LHCN-M2 (cell line): ENCODE results near the gene RRAGC. TPM values are rescaled to one million over a fixed set of nuclear protein-coding genes. Genes with fewer than 3 reads are reported as not detected.
"Not testable (repeated sequence)": the region's sequence is repeated elsewhere in the genome, so short reads cannot be mapped to it uniquely, and the experiment has no call there.

Source experiments
- DNase-seq: peaks from one replicate; pipeline ENCODE4 v3.0.0-alpha.2; 2012; ENCODE audit warnings: low read depth
- total RNA-seq: library from RNA; depleted of rRNA; stranded (reverse); fragments of >200 nt; gene quantifications from 2 replicates; pipeline ENCODE4 v1.2.3, GENCODE V29; 2014

The RRAGC gene
- total RNA-seq, 1 experiment from 2014 or later: 21.0 TPM

GRCh38 chr1:38858833-38859560 is 575 bp downstream of the RRAGC start:
- peak; percentile 47 for DNase-seq

- no peak for DNase-seq
Observed at GRCh38 chr1:38852780-38853179, 6.8 kb downstream of the RRAGC start.

- no peak for DNase-seq
Observed at GRCh38 chr1:38848071-38848470, 11.5 kb downstream of the RRAGC start.

DNA sequence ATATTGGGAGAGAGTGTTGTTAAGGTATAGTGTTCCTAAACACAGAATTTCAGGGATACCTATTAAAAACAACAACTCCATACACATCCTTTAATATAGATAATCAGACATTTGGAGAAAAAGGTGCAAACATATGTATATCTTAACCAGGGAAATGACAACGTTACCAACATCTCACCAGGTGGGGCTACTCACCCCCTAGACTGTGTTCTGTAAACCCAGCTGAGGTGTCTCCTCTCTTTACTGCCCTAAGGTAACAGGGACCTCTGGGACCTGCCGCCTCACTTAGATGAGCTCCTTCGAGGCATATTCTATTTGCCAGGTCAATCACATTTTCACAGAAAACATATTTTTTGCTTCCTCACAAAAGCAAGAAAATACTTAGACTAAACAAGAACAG is 13.4 kb downstream of the RRAGC start:
- no peak for DNase-seq

DNA sequence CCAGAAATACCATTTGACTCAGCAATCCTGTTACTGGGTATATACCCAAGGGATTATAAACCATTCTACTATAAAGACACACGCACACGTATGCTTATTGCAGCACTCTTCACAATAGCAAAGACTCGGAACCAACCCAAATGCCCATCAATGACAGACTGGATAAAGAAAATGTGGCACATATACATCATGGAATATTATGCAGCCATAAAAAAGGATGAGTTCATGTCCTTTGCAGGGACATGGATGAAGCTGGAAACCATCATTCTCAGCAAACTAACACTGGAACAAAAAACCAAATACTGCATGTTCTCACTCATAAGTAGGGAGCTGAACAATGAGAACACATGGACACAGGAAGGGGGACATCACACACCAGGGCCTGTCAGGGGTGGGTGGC is 14.5 kb downstream of the RRAGC start:
- DNase-seq: not testable (repeated sequence)

- DNase-seq: no peak
Observed at GRCh38 chr1:38840281-38840680, 19.3 kb downstream of the RRAGC start.

DNA sequence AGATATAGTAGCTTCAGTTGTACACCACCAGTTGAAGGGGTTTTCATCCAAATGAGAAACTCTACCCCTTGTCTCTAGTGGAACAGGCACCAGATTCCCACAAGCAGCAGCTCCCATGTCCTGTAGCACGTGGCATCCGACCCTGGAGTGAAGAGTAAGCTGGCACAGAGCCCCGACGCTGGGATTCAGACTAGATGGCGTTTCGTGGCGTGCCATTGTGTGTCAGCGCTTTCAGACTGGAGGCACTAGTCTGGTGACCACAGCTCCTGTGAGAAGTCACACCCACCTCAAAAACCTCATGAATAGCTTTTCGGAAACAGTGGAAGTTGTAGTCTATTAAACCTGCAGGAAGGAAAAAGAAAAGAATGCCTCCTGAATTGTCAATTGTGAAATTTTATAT is 20.2 kb downstream of the RRAGC start:
- no peak for DNase-seq

DNA sequence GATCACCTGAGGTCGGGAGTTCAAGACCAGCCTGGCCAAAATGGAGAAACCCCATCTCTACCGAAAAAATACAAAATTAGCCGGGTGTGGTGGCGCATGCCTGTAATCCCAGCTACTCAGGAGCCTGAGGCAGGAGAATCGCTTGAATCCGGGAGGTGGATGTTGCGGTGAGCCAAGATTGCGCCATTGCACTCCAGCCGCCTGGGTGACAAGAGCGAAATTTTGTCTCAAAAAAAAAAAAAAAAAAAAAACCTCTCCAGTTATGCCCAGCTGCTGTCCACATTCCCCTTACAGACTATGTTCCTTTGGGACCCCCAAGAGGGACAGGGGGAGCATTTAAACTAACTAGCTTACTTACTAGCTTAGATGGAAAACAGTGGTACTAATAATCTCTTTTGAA is 23.3 kb downstream of the RRAGC start:
- DNase-seq: not testable (repeated sequence)

GRCh38 chr1:38834937-38835827 is 24.4 kb downstream of the RRAGC start:
- peak; percentile 75 for DNase-seq

GRCh38 chr1:38834221-38834782 is 25.3 kb downstream of the RRAGC start:
- peak; percentile 17 for DNase-seq

- DNase-seq: no peak
Observed at GRCh38 chr1:38833146-38833545, 26.4 kb downstream of the RRAGC start.

DNA sequence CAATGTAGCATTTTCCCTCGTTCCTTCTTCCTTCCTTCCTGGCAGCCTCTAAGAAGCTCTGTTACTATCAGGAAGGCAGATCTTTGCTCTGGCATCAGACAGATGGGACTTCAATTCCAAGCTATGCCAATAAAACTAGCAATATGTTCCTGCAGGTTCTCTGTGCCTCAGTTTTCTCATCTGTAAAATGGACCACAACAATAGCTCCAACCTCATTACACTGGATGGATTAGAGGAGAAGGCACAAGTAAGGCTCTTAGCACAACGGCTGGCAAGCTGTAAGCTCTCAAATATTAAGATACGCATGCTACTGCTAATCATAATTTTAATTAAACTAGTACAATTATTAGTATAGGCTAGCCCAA is 27.2 kb downstream of the RRAGC start:
- DNase-seq: no peak

GRCh38 chr1:38831731-38832369 is 27.7 kb downstream of the RRAGC start:
- peak; percentile 22 for DNase-seq

GRCh38 chr1:38829368-38829767 is 30.2 kb downstream of the RRAGC start:
- DNase-seq: no peak

DNA sequence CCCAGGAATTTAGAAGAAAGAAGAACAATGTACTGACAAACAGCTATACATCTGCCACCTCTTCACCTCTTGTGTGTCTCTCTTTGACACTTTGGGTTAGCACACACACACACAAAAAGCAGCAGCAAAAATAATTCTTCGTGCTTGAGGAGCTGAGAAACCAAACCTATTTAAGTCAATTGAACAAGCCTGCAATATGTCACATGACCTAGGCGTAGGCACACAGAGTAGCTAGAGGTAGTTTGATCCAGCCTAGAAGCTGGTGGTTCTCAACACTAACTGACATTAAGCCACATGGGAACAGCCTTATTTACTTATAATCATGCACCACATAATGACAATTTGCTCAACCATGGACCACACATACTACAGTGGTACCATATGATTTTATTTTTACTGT is 32.3 kb downstream of the RRAGC start:
- DNase-seq: no peak

- no peak for DNase-seq
Observed at GRCh38 chr1:38826886-38827285, 32.7 kb downstream of the RRAGC start.

- no peak for DNase-seq
Observed at GRCh38 chr1:38826262-38826661, 33.3 kb downstream of the RRAGC start.

GRCh38 chr1:38820860-38821259 is 38.7 kb downstream of the RRAGC start:
- DNase-seq: no peak

- DNase-seq: no peak
Observed at GRCh38 chr1:38819516-38819915, 40.1 kb downstream of the RRAGC start.

DNA sequence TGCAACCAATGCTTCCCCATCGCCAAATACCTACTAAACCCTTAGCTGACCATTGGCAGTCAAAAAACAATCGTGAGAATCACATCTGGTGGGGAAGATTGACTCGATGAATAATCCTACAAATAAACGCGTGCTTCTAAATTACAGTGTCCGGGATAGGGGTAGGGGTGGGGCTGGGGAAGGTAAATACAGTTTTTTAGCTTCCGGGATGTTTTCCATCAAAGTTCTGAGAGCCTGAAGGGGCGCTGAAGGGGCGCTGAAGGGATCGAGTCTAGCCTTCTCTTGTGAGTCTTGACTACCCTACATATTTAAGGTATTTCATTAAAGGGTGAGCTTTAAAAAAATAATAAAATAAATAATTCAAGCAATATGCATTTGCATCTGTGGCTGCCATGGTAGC is 40.5 kb downstream of the RRAGC start:
- DNase-seq: no peak

DNA sequence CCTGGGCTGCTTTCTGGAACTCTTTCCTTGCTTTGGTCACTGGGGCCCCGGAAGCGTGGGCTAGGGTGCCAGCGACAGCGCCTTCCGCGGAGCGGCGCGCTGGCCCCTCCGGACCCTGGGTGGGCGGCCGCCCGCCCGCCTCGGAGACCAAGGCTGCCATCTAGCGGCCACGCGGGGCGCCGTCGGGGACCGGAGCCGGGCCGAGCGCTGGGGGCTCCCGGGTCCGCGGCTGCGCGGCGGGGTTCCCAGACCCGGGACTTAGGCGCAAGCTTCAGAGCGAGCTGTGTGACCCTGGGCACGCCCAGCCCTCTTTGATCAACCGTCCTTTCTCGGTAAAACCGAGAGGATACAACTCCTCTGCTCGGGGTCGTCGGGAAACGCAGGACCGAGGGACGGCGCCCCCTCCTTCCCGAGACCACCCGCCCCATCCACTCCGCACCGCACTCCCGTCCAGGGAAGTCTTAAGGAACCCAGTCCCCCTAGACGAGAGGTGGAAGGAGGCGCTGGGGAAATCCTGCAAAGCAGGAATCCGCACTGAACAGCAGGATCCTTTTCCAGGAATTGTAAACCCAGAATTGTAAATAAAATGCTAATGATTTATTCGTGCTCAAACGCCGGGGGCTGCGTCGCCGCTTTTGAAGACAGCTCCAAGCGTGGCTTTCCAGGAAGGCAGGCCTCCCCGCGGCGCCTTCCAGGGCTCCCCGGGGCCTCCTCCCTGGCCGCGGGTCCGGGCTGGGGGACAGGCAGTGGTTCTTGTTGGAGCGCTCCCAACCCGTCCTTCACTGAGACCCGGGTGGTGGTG is 41.2 kb downstream of the RRAGC start:
- DNase-seq: no peak
